ENCODE data around the gene ARRB1. TPM values are rescaled to one million over a fixed set of nuclear protein-coding genes. Genes with fewer than 3 reads are reported as not detected.

The ARRB1 gene
- total and polyA plus RNA-seq, 5 experiments from 2014 or later, result 7.6 to 65.3 (median 12.2) TPM

- peak overlapping the region; percentile 74 to 98 (median 94) for H3K27ac Mint-ChIP-seq
- DNase-seq (no peak), ATAC-seq (no peak)
- no peaks in the 10 kb centered on the region for H3K9me3 Mint-ChIP-seq
- peak overlapping the region in 9 of 10 donors; percentile 1 to 98 (median 23) for H3K4me3 Mint-ChIP-seq
- H3K4me1 Mint-ChIP-seq, result peaks cover 68 to 98% (median 89%) of the 10 kb centered on the region in 4 donors
- POLR2A ChIA-PET, result interaction anchor here (1.0 to 8.5 kb wide), 4 partner anchors 8 to 70 kb away, joined by 3 to 110 read pairs (median 58); no protein-coding TSS in a partner anchor
- no peaks in the 10 kb centered on the region for H3K27me3 Mint-ChIP-seq
- peaks cover 0 to 9% (median 0%) of the 10 kb centered on the region in 3 donors for H3K36me3 Mint-ChIP-seq
Observed at GRCh38 chr11:75347781-75348566, 3.5 kb downstream of the ARRB1 start.

- Mint-ChIP-seq H3K27ac (peak overlapping the region; percentile 74 to 98 (median 94)), H3K27me3 (no peaks in the 10 kb centered on the region), H3K4me3 (peak overlapping the region in 8 of 10 donors; percentile 2 to 98 (median 51)), H3K9me3 (no peaks in the 10 kb centered on the region), H3K4me1 (peaks cover 69 to 98% (median 89%) of the 10 kb centered on the region in 4 donors), H3K36me3 (peaks cover 0 to 10% (median 0%) of the 10 kb centered on the region in 3 donors)
- no peak for DNase-seq
- ATAC-seq, result no peak
- POLR2A ChIA-PET, result interaction anchor here (1.0 to 8.5 kb wide), 4 partner anchors 8 to 69 kb away, joined by 3 to 110 read pairs (median 4); no protein-coding TSS in a partner anchor
Observed at GRCh38 chr11:75346912-75347647, 4.4 kb downstream of the ARRB1 start.

- H3K9me3 Mint-ChIP-seq, result no peaks in the 10 kb centered on the region
- peaks cover 0 to 10% (median 0%) of the 10 kb centered on the region in 3 donors for H3K36me3 Mint-ChIP-seq
- POLR2A ChIA-PET, result interaction anchor here (0.5 to 8.5 kb wide), 6 partner anchors 9 to 68 kb away, joined by 4 to 110 read pairs (median 4); no protein-coding TSS in a partner anchor
- H3K4me3 Mint-ChIP-seq, result peak overlapping the region in 8 of 10 donors; percentile 1 to 93 (median 64)
- ATAC-seq, result no peak
- DNase-seq, result no peak
- H3K27ac Mint-ChIP-seq, result peak overlapping the region; percentile 66 to 98 (median 89)
- H3K27me3 Mint-ChIP-seq, result no peaks in the 10 kb centered on the region
- H3K4me1 Mint-ChIP-seq, result peaks cover 74 to 99% (median 95%) of the 10 kb centered on the region in 4 donors
Observed at GRCh38 chr11:75346296-75346695, 5.2 kb downstream of the ARRB1 start.

- Mint-ChIP-seq H3K4me3 (peak overlapping the region in 9 of 10 donors; percentile 41 to 93 (median 66)), H3K27ac (peak overlapping the region; percentile 66 to 98 (median 87)), H3K36me3 (peaks cover 0 to 10% (median 0%) of the 10 kb centered on the region in 3 donors), H3K9me3 (no peaks in the 10 kb centered on the region), H3K27me3 (no peaks in the 10 kb centered on the region), H3K4me1 (peaks cover 74 to 100% (median 97%) of the 10 kb centered on the region in 4 donors)
- POLR2A ChIA-PET, result interaction anchor here (1.0 to 8.5 kb wide), 5 partner anchors 10 to 68 kb away, joined by 4 to 110 read pairs (median 4); no protein-coding TSS in a partner anchor
- no peak for ATAC-seq
- DNase-seq, result no peak
Observed at GRCh38 chr11:75345455-75346160, 5.9 kb downstream of the ARRB1 start.

GRCh38 chr11:75344761-75345454 lies 6.6 kb downstream of the ARRB1 start:
- POLR2A ChIA-PET, result interaction anchor here (1.3 to 2.1 kb wide), 2 partner anchors 15 to 38 kb away, joined by 4 to 5 read pairs; no protein-coding TSS in a partner anchor
- peaks cover 0 to 10% (median 0%) of the 10 kb centered on the region in 3 donors for H3K36me3 Mint-ChIP-seq
- DNase-seq, result no peak
- no peaks in the 10 kb centered on the region for H3K9me3 Mint-ChIP-seq
- no peak for ATAC-seq
- H3K27me3 Mint-ChIP-seq, result no peaks in the 10 kb centered on the region
- peaks cover 75 to 100% (median 99%) of the 10 kb centered on the region in 4 donors for H3K4me1 Mint-ChIP-seq
- H3K27ac Mint-ChIP-seq, result peak overlapping the region; percentile 66 to 98 (median 86)
- peak overlapping the region in 9 of 10 donors; percentile 10 to 93 (median 47) for H3K4me3 Mint-ChIP-seq

GRCh38 chr11:75344186-75344585 lies 7.3 kb downstream of the ARRB1 start:
- no peaks in the 10 kb centered on the region for H3K27me3 Mint-ChIP-seq
- peak overlapping the region in 9 of 10 donors; percentile 10 to 93 (median 50) for H3K4me3 Mint-ChIP-seq
- POLR2A ChIA-PET, result no interaction called here
- peak overlapping the region; percentile 66 to 98 (median 86) for H3K27ac Mint-ChIP-seq
- peaks cover 0 to 10% (median 0%) of the 10 kb centered on the region in 3 donors for H3K36me3 Mint-ChIP-seq
- no peaks in the 10 kb centered on the region for H3K9me3 Mint-ChIP-seq
- ATAC-seq, result no peak
- DNase-seq, result no peak
- H3K4me1 Mint-ChIP-seq, result peaks cover 76 to 100% (median 99%) of the 10 kb centered on the region in 4 donors

GRCh38 chr11:75342966-75343870 lies 8.2 kb downstream of the ARRB1 start:
- POLR2A ChIA-PET, result interaction anchor here (2.0 to 6.6 kb wide), 2 partner anchors 6 to 9 kb away, joined by 5 to 59 read pairs; partner anchors contain the start of gene ARRB1
- H3K27ac Mint-ChIP-seq, result peak overlapping the region; percentile 66 to 98 (median 84)
- H3K36me3 Mint-ChIP-seq, result peaks cover 0 to 4% (median 0%) of the 10 kb centered on the region in 3 donors
- H3K9me3 Mint-ChIP-seq, result no peaks in the 10 kb centered on the region
- peaks cover 72 to 100% (median 99%) of the 10 kb centered on the region in 4 donors for H3K4me1 Mint-ChIP-seq
- no peaks in the 10 kb centered on the region for H3K27me3 Mint-ChIP-seq
- DNase-seq, result no peak
- H3K4me3 Mint-ChIP-seq, result peak overlapping the region in 9 of 10 donors; percentile 1 to 93 (median 57)
- ATAC-seq, result no peak

- Mint-ChIP-seq H3K36me3 (peaks cover 0 to 5% (median 0%) of the 10 kb centered on the region in 3 donors), H3K27me3 (no peaks in the 10 kb centered on the region), H3K4me1 (peaks cover 72 to 100% (median 98%) of the 10 kb centered on the region in 4 donors), H3K9me3 (no peaks in the 10 kb centered on the region), H3K27ac (peak overlapping the region; percentile 70 to 98 (median 94)), H3K4me3 (peak overlapping the region in 8 of 10 donors; percentile 49 to 93 (median 85))
- POLR2A ChIA-PET, result interaction anchor here (2.0 to 6.6 kb wide), 3 partner anchors 7 to 12 kb away, joined by 5 to 59 read pairs (median 38); partner anchors contain the start of gene ARRB1
- DNase-seq (no peak), ATAC-seq (no peak)
Observed at GRCh38 chr11:75342231-75342918, 9.1 kb downstream of the ARRB1 start.

GRCh38 chr11:75341612-75342011 lies 9.8 kb downstream of the ARRB1 start:
- Mint-ChIP-seq H3K9me3 (no peaks in the 10 kb centered on the region), H3K27me3 (no peaks in the 10 kb centered on the region), H3K4me1 (peaks cover 76 to 100% (median 98%) of the 10 kb centered on the region in 4 donors), H3K4me3 (peak overlapping the region; percentile 50 to 93 (median 85)), H3K36me3 (peaks cover 0 to 6% (median 0%) of the 10 kb centered on the region in 3 donors), H3K27ac (peak overlapping the region; percentile 47 to 98 (median 94))
- DNase-seq (no peak), ATAC-seq (no peak)
- POLR2A ChIA-PET, result interaction anchor here (0.6 to 6.6 kb wide), 8 partner anchors 8 to 66 kb away, joined by 3 to 59 read pairs (median 14); partner anchors contain the start of gene ARRB1

All from naive thymus-derived CD8-positive, alpha-beta T cell (primary cell).